T-helper 1 cell treated with Interleukin-12 subunit alpha and Interleukin-12 subunit beta and Interleukin-4 antibody, amounts not matched to agents 30 μg/mL and 1 μg/mL, for 36 hours (primary cell): ENCODE measurements around the gene DOCK3.

Source experiments
- H3K27ac Mint-ChIP-seq: one replicate; pipeline ENCODE4 v1.8.0; 2021; ENCODE audit warnings: mild to moderate bottlenecking, mixed read lengths
- H3K27me3 Mint-ChIP-seq: one replicate; pipeline ENCODE4 v1.8.0; 2021; ENCODE audit warnings: low read depth, mixed read lengths
- H3K36me3 Mint-ChIP-seq: one replicate; pipeline ENCODE4 v1.8.0; 2021; ENCODE audit warnings: low read depth, mixed read lengths
- H3K4me1 Mint-ChIP-seq: one replicate; pipeline ENCODE4 v1.8.0; 2021; ENCODE audit warnings: low read depth, mixed read lengths
- H3K4me3 Mint-ChIP-seq: one replicate; pipeline ENCODE4 v1.8.0; 2021; ENCODE audit warnings: mild to moderate bottlenecking, moderate library complexity, mixed read lengths
- H3K9me3 Mint-ChIP-seq: one replicate; pipeline ENCODE4 v1.8.0; 2021; ENCODE audit warnings: mixed read lengths

DOCK3 gene

GRCh38 chr3:51398595-51399310, 724.0 kb downstream of the DOCK3 start:
- H3K36me3 Mint-ChIP-seq = peaks cover 35% of the 10 kb centered on the region
- no peak overlapping the region for H3K4me3 Mint-ChIP-seq
- H3K4me1 Mint-ChIP-seq = peaks cover 24% of the 10 kb centered on the region
- H3K9me3 Mint-ChIP-seq = no peaks in the 10 kb centered on the region
- H3K27me3 Mint-ChIP-seq = no peaks in the 10 kb centered on the region
- no peak overlapping the region for H3K27ac Mint-ChIP-seq

- Mint-ChIP-seq H3K27me3 (no peaks in the 10 kb centered on the region), H3K4me3 (no peak overlapping the region), H3K27ac (no peak overlapping the region), H3K9me3 (no peaks in the 10 kb centered on the region), H3K36me3 (peaks cover 23% of the 10 kb centered on the region), H3K4me1 (peaks cover 18% of the 10 kb centered on the region)
These were observed 725.4 kb downstream of the DOCK3 start for GRCh38 chr3:51400166-51400565.

DNA sequence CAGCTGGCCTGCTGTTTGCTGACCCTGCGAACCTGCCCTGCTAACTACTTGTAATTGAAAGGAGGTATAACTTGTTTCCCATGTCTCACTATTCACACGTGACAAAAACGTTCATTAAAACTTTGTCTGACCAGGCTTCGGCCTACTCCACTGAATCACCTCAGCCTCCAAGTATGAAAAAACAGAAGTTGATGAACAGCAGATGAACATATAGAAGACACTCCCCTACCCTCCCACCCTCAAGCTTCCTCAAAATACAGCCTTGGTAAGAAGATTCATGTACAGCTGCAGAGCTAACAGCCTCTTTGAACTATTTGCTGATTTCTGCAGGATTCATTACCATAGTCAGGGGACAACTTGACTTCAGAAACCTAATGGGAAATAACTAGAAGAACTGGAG, 727.0 kb downstream of the DOCK3 start:
- H3K27ac Mint-ChIP-seq = no peak overlapping the region
- H3K27me3 Mint-ChIP-seq = no peaks in the 10 kb centered on the region
- H3K9me3 Mint-ChIP-seq = no peaks in the 10 kb centered on the region
- H3K4me3 Mint-ChIP-seq = no peak overlapping the region
- peaks cover 18% of the 10 kb centered on the region for H3K36me3 Mint-ChIP-seq
- H3K4me1 Mint-ChIP-seq = peaks cover 11% of the 10 kb centered on the region

DNA sequence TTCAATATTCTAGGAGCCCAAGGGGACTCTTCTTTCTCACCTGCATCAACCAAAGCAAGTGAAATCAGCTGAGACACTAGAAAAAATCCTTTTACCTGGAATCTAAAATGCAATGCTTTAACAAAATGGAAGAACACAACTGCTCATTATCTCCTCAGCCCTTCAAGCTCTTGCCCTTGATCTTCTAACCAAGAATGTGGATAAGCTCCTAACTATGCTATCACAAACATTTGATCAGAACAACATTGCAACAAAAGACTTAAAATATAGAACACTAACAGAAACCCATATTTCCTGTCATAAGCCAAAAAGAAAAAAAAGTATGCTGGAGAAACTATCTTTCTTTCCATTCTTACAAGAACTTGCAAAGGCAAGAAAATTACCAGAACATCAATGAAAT, 728.9 kb downstream of the DOCK3 start:
- Mint-ChIP-seq H3K27me3 (no peaks in the 10 kb centered on the region), H3K36me3 (peaks cover 17% of the 10 kb centered on the region), H3K27ac (no peak overlapping the region), H3K4me3 (no peak overlapping the region), H3K4me1 (peaks cover 8% of the 10 kb centered on the region), H3K9me3 (no peaks in the 10 kb centered on the region)

DNA sequence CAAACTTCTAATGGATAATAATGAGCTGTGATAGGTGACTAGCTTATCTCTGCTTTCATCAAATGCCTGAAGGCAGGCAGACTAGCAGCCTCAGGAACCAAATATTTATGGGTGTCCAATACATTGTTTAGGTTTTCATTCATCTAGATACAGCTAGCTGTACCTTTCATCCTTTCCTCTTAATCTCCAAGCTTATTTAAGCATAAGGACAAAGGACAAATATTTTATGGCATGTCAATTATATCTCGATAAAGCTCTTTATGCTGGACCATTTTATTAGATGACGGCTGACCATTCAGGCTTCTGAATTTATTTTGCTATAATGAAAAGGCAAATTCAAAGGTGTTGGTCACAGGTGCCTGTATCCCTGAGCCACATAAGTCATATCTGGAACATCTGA, 733.3 kb downstream of the DOCK3 start:
- Mint-ChIP-seq H3K27me3 (no peaks in the 10 kb centered on the region), H3K9me3 (no peaks in the 10 kb centered on the region), H3K27ac (no peak overlapping the region), H3K36me3 (peaks cover 31% of the 10 kb centered on the region), H3K4me1 (peaks cover 8% of the 10 kb centered on the region), H3K4me3 (no peak overlapping the region)

- H3K27ac Mint-ChIP-seq = no peak overlapping the region
These were observed 734.1 kb downstream of the DOCK3 start for GRCh38 chr3:51408813-51409212.

DNA sequence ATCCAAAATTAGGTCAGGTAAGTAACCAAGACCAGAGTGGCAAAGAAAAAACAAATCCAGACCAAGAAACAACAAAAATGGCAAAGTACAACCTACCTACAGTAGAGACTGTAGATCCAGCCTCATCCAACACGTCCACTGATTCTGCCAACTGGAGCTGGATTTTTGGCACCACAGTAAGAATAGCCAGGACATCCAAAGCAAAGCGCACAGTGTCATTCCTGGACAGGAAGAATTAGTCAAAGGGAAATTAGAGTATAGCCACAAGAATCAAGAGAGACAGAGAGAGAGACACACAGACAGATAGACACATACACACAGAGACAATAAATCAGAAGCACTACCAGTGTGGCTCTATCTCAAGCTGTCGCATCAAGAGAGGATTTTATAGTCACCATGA, 747.5 kb downstream of the DOCK3 start:
- no peak overlapping the region for H3K4me3 Mint-ChIP-seq
- peak overlapping the region; percentile 31 for H3K27ac Mint-ChIP-seq
- H3K27me3 Mint-ChIP-seq = no peaks in the 10 kb centered on the region
- H3K9me3 Mint-ChIP-seq = no peaks in the 10 kb centered on the region
- peaks cover 24% of the 10 kb centered on the region for H3K36me3 Mint-ChIP-seq
- H3K4me1 Mint-ChIP-seq = peaks cover 2% of the 10 kb centered on the region

More at GRCh38 chr3:51408813-51409212, 734.1 kb downstream of the DOCK3 start:
- no peaks in the 10 kb centered on the region for H3K9me3 Mint-ChIP-seq
- peaks cover 34% of the 10 kb centered on the region for H3K36me3 Mint-ChIP-seq
- H3K4me3 Mint-ChIP-seq = no peak overlapping the region
- H3K4me1 Mint-ChIP-seq = peaks cover 4% of the 10 kb centered on the region
- no peaks in the 10 kb centered on the region for H3K27me3 Mint-ChIP-seq

- Mint-ChIP-seq H3K4me3 (no peak overlapping the region), H3K9me3 (no peaks in the 10 kb centered on the region), H3K4me1 (peaks cover 2% of the 10 kb centered on the region), H3K27me3 (no peaks in the 10 kb centered on the region), H3K36me3 (peaks cover 25% of the 10 kb centered on the region), H3K27ac (no peak overlapping the region)
These were observed 752.2 kb downstream of the DOCK3 start for GRCh38 chr3:51426921-51427320.

- Mint-ChIP-seq H3K27ac (no peak overlapping the region), H3K9me3 (no peaks in the 10 kb centered on the region), H3K4me3 (no peak overlapping the region), H3K4me1 (no peaks in the 10 kb centered on the region), H3K36me3 (peaks cover 23% of the 10 kb centered on the region), H3K27me3 (no peaks in the 10 kb centered on the region)
These were observed 754.4 kb downstream of the DOCK3 start for GRCh38 chr3:51429138-51429537.
